HEK293T (cell line): ENCODE results near the gene RTKN2.

Experiments
- BHLHE40 ChIP-seq: fragments of 450-650 bp; IDR thresholded peaks from 2 replicates; pipeline ENCODE4 v1.6.1; 2016; ENCODE audit warnings: mild to moderate bottlenecking, moderate library complexity, borderline replicate concordance
- L3MBTL2 ChIP-seq: fragments of 450-650 bp; conservative IDR thresholded peaks from 2 replicates; pipeline ENCODE4 v1.6.1; 2016; ENCODE audit warnings: mild to moderate bottlenecking

GRCh38 chr10:62303922-62304321 is 35.3 kb upstream of the RTKN2 start:
- TF ChIP-seq L3MBTL2 (no peak), BHLHE40 (no peak)
